ENCODE results near the gene SP2.

SP2 gene

GRCh38 chr17:47949197-47949759 lies 53.2 kb downstream of the SP2 start:
- DNase-seq (ENCODE audit: low spot score) = peak; percentile 93

DNA sequence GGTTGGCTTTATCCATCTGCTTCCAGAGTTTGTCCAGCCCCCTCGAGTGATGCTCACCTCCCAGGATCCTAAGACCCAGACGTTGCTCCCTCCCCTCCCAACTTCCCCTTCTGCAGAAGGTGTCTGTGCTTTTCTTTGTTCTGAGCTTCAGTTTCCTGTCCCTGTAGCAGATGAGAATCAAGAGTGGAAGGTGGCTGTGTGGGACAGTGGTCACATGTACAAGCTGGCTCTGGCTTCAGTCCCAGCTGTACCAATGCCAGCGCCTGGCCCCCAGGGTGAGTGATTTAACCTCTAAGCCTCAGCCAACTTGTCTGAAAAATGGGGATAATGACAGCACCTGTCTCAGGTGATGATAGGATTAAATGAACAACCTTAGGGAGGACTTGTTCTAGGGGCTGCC lies 53.9 kb downstream of the SP2 start:
- no peak for DNase-seq (ENCODE audit: low spot score)

DNA sequence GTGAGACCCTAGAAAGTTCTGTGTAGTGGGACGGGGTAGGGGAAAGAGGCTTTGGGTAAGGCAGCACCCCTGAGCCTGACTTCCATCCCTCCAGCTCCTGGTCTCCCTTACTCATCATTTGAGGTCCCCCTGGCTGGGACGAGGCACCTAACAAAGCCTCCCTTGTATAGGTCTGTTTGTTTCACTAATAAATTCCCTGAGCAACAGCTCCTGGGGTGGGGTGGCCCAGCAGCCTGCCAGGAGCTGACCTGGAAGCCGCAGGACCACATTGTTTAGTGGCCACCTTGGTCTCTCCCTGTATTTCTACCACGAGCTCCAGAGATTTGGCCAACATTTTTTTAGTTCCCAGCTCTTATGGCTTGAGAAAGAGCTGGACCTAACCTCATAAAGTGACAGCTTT lies 54.4 kb downstream of the SP2 start:
- DNase-seq (ENCODE audit: low spot score) = no peak

DNA sequence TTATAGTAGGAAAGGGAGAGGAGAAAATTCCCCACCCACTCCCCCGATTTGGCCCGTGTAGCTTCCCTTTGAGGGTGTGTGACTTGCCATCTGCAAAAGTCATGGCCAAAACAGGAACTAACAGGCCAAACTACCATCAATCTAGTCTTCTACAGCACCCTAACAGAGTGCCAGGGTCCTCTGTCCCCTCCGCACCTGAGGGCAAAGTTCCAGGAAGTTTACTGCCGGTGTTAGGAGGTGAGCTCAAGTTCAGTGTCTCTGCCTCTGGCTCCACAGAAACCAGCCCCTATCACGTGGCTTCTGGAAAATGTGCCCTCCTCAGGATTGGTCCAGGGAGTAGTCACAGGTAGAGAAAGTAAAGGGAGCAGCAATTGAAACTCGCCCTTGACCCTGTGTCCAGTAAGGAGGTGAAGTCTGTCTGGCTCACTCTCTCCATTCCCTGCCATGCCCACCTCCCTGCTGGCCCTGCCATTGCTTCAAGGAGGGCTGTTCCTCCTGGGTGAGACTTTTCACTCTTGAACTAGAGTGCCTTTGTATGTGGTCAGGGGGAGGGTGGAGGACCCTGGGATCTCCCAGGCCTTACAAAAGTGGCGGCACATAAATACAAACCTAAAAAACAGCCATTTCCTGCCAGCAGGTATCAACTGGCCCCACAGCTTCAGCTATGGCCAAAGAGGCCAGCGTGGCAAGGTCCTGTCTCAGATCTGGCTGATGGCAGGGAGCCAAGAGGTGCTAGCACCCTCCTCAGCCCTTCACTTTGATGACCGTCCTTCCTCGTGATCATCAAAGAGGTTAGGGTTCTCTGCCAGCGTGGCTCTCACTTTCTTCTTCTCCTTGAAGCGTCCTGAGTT lies 56.4 kb downstream of the SP2 start:
- DNase-seq (ENCODE audit: low spot score) = no peak

GRCh38 chr17:47953909-47954308 lies 57.9 kb downstream of the SP2 start:
- no peak for DNase-seq (ENCODE audit: low spot score)

GRCh38 chr17:47955497-47956461 lies 59.7 kb downstream of the SP2 start:
- DNase-seq (ENCODE audit: low spot score) = no peak

DNA sequence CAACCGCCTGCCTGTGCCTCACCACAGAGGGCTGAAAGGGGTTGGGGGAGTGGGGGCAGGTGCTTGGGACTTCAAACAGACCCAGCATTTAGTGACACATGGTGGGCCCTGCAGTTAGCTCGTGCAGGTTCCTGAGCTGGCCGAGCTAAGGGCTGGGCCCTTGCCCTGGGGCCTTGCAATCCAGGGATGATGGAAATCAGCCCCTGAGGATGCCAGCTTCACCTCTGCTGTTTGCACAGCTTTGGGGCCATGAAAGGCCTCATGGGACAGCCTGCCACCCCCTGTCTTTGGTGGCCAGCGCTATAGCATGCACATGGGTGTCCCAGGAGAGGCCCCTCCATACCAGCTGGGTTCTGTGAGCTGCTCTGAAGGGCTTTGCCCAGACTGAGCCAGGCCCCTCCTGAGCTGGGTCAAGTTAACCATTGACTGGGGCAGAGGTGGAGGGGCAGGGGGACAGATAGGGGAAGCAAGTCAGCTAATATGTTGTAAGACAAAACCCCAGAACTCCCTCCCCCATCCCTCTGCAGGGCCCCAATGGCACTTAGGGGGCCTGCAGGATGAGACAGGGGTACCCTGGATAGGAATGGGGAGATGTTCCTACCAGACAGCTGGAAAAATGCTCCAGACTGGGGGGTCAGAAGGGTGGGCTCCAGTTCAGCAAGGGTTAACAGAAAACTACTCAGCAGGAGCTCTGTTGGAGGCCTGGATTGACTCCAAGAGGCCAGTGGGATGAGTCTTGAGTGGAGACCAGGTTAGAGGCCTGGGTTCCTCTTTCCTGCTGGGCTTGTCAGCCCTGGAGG lies 61.0 kb downstream of the SP2 start:
- no peak for DNase-seq (ENCODE audit: low spot score)

DNA sequence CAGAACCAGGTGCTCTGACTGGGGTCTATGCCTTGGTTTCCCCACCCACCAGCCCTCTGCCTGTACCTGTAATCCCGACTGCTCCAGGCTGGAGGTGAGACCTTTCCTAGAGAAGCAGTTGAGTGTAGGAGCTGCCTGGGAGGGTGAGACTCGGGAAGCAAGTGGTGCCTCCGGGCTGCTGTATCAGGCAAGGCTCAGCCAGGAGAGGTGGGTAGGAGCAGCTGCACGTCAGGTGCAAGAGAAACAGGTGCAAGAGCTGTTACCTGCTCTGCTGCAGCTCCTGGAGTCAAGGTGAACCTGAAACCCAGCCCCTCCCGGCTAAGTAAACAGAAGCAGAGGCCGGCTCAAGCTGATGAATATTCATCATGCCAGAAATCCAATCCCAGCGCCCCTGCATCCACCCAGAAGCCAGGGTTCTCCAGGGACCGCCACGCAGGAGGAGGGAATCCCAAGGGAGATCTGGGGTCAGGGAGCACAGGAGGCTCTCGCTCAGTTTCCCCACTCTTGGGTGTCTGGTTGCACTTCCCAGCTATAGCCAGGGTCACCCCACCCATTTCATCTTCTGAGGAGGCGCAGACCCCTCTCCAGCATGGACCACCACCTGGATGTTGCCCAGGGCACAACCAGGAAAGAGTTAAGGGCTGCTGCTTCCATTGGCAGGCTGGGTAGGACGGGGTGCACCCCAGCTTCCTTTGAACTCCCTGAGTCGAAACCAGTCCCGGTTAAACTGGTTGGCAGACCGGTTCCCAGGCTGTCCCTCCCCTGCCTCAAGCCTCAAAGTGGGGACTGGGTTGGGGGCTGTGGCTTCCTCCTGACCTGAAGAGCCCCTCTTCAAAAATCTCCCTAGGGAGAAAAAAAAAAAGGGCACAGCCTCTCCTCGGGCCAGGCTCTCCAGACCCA lies 61.8 kb downstream of the SP2 start, which contains the start of gene PRR15L:
TSS of gene PRR15L (minus strand) at position 293 of the 900 bp plus-strand sequence. CDS start 4,649 bp downstream, outside the sequence.
- DNase-seq (ENCODE audit: low spot score) = peak; percentile 42

DNA sequence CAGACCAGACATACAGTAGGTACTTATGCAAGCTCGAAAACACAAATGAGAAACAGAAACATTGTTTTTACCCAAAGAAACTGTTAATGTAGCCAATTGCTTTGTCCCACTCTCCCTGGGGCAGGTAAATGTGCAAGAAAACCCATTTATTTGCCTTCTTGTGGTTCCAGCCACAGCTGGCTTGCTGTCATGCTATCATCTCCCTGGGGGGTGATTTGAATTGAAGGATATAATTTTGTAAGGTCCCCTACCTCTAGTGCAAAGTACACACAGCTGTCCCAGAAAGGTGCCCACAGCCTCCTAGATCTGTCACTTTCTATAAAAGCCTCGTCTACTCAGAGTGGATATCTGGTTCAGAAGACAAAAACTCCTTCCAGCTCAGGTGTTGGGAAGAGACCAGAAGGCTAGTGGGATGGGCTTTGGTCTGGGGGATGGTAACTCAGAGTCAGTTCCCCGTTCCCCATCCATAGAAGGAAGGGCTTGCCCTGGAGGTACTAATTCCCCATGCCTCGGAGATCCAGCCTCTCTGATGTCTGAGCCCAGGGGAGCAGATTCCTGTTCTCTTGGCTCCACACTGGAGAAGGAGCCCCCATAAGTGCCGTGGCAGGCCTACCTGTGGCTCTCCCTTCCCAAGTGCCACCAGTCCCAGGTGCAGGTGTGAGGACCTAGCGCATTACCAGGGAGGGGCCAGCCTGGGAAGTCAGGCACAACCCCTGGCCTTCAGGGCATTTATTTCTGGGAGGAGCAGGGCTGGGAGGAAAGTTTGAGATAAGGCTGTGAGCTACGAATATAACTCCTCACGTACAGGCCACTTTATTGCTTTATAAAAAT lies 64.0 kb downstream of the SP2 start:
- DNase-seq (ENCODE audit: low spot score) = no peak

GRCh38 chr17:47961406-47961805 lies 65.4 kb downstream of the SP2 start:
- no peak for DNase-seq (ENCODE audit: low spot score)

- no peak for DNase-seq (ENCODE audit: low spot score)
These were observed 66.9 kb downstream of the SP2 start for GRCh38 chr17:47962901-47963300.

DNA sequence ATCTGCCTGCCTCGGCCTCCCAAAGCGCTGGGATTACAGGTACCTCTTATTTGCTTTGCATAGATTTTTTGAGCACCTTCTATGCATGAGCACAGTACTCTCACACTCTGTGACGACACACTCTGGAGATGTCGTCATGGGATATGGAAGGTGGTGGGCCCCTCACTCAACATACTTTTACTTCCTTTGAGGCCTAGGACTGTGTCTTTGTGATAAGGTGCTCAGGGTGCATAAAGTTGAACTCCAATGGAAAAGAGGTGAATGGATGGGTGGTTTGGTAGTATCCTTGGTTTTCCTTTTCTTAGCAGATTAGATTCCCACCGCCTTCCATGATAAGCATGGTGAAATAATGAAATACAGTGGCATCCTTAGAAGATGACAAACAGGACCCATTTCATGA lies 68.8 kb downstream of the SP2 start:
- no peak for DNase-seq (ENCODE audit: low spot score)

DNA sequence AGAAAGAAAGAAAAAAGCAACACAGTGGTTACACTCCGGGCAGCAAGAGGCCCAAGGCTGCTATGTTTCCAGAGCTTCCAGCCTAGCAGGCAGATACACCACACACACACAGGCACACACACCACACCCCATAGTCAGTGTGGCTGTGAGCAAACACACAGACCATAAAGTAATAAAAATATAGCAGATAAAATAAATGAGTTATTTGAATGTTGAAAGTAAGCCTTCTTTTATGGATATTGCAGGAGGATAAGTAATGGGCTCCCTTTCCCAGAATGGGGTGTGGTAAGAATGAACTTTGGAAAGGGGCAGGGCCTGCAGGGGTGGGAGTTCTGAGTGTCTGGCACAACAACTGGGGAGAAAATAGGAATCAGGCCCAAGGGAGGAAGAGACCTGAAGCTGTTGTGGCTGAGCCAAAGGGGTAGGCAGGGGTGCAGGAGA lies 70.1 kb downstream of the SP2 start:
- no peak for DNase-seq (ENCODE audit: low spot score)

GRCh38 chr17:47967607-47968252 lies 71.7 kb downstream of the SP2 start:
- no peak for DNase-seq (ENCODE audit: low spot score)

- no peak for DNase-seq (ENCODE audit: low spot score)
These were observed 72.8 kb downstream of the SP2 start for GRCh38 chr17:47968836-47969235.

- DNase-seq (ENCODE audit: low spot score) = no peak
These were observed 74.1 kb downstream of the SP2 start for GRCh38 chr17:47969930-47970724.

DNA sequence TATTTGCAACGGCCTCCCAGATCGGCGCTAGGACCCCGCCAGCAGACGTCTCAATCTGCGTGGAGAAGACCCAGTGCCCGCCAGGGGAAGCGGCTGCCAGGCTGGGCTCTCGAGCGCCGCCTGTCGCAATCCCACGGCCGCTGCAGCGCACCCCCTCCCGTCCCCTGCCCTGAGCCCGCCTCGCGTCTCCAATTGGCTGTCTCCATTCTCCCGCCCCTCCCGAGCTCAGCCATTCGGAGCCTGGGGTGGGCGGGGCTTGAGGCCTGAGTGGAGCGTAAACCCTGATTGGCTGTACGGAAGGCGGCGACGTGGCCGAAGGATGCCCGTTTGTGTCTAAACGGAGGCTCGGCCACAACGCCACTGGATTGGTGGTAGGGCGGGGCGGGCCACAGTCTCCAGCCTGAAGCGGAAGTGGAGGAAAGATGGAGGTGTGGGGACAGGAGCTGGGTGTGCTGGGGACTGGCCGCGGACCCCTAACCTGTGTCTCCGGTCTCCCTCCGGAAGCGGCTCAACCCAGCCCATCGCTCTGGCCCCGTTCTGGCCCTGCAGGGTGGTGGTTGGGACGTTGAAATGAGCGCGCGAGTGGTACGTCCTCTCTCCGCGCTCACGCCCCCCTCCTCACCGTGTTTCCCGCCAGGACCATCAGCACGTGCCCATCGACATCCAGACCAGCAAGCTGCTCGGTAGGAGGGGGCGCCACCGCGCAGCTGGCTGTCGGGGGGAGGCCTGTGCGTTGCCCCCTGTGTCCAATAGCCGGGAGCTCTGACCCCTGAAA lies 74.9 kb downstream of the SP2 start, which contains the start of gene CDK5RAP3:
TSS of gene CDK5RAP3 (plus strand) at position 389 of the 775 bp plus-strand sequence. CDS start at position 423, 34 bp downstream.
- DNase-seq (ENCODE audit: low spot score) = peak; percentile 100
